Measurements from ENCODE around the gene CLEC16A. TPM values are rescaled to one million over a fixed set of nuclear protein-coding genes. Genes with fewer than 3 reads are reported as not detected.

CLEC16A gene
- total and polyA plus RNA-seq, 2 donors (not counting 1 experiment from before 2014, with no cell fraction given): 21.9 to 79.5 TPM

- Histone ChIP-seq H4K20me1 (ENCODE audit: control insufficient read depth, insufficient read depth, low read length, poor library complexity, severe bottlenecking) (no peaks in the 10 kb centered on the region), H3K36me3 (replicated peaks in 1 of 2; ENCODE audit: control extremely low read depth in 1 of 2, control insufficient read depth in 1 of 2, extremely low read depth in 1 of 2, insufficient read depth in 2 of 2, low read length in 1 of 2) (peaks cover 0 to 55% of the 10 kb centered on the region in 2 experiments), H3K4me2 (replicated peaks; ENCODE audit: low read depth, low read length, poor library complexity, severe bottlenecking) (no peak overlapping the region), H3K4me3 (ENCODE audit: control extremely low read depth in 1 of 5, extremely low read depth in 1 of 5, insufficient read depth in 1 of 5, low read depth in 2 of 5, low read length in 4 of 5) (no peak overlapping the region), H3K79me2 (ENCODE audit: control insufficient read depth, insufficient read depth, low read length) (peaks cover 4% of the 10 kb centered on the region), H2AFZ (ENCODE audit: insufficient read depth, low read depth, low read length, poor library complexity, severe bottlenecking) (no peak overlapping the region), H3K9ac (ENCODE audit: low read length) (no peak overlapping the region), H3K9me3 (ENCODE audit: control extremely low read depth in 1 of 3, control insufficient read depth in 2 of 3, insufficient read depth in 1 of 3, low read length in 2 of 3) (no peaks in the 10 kb centered on the region), H3K27me3 (replicated peaks in 1 of 4; ENCODE audit: control extremely low read depth in 1 of 4, control insufficient read depth in 3 of 4, insufficient read depth in 4 of 4, low read length in 3 of 4) (no peaks in the 10 kb centered on the region), H3K4me1 (ENCODE audit: control insufficient read depth in 2 of 2, insufficient read depth in 2 of 2, low read length in 2 of 2) (no peaks in the 10 kb centered on the region), H3K27ac (ENCODE audit: low read length in 2 of 2) (no peak overlapping the region)
- TF ChIP-seq EZH2 (IDR thresholded peaks at IDR 0.05; ENCODE audit: borderline replicate concordance, insufficient read depth, low read depth, low read length, poor library complexity, severe bottlenecking): no peak
- TF ChIP-seq, protein P1, sequence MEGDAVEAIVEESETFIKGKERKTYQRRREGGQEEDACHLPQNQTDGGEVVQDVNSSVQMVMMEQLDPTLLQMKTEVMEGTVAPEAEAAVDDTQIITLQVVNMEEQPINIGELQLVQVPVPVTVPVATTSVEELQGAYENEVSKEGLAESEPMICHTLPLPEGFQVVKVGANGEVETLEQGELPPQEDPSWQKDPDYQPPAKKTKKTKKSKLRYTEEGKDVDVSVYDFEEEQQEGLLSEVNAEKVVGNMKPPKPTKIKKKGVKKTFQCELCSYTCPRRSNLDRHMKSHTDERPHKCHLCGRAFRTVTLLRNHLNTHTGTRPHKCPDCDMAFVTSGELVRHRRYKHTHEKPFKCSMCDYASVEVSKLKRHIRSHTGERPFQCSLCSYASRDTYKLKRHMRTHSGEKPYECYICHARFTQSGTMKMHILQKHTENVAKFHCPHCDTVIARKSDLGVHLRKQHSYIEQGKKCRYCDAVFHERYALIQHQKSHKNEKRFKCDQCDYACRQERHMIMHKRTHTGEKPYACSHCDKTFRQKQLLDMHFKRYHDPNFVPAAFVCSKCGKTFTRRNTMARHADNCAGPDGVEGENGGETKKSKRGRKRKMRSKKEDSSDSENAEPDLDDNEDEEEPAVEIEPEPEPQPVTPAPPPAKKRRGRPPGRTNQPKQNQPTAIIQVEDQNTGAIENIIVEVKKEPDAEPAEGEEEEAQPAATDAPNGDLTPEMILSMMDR (IDR thresholded peaks at IDR 0.05): no peak
- intact Hi-C loops (cut with micrococcal nuclease): no loop called here
- POLR2A ChIA-PET: no interaction called here
- ATAC-seq (ENCODE audit: low read depth) (no peak), DNase-seq (no peak)
- Mint-ChIP-seq H3K9me3 (ENCODE audit: insufficient read depth) (no peaks in the 10 kb centered on the region), H3K4me3 (no peak overlapping the region), H3K27ac (no peak overlapping the region), H3K4me1 (no peaks in the 10 kb centered on the region), H3K27me3 (no peaks in the 10 kb centered on the region)
- CTCF ChIA-PET: interaction anchor here (1.7 kb wide), 1 partner anchor 28 kb away, joined by 6 read pairs; no protein-coding TSS in a partner anchor
- no CpG with 5 or more reads among the region's 3 CpGs for WGBS (ENCODE audit: insufficient coverage)
Observed at GRCh38 chr16:10999300-10999699, 54.9 kb downstream of the CLEC16A start.

DNA sequence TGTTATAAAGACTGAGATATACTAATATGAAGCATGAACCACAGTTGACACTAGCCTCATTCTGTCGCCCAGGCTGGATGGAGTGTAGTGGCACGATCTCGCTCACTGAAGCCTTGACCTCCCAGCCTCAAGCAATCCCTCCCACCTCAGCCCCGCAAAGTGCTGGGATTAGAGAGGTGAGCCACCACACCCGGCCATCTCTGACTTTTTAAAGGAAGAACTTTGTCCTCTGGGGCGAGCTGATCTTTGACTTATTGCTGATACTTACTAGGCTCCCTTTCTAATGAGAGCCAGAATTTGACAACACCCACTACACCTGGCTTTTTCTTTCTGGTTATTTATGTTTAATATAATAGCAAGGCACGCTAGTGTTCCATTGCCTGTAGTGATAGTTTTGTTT is 57.2 kb downstream of the CLEC16A start:
- ChIA-PET CTCF (no interaction called here), POLR2A (interaction anchor here (0.6 kb wide), 1 partner anchor 94 kb away, joined by 3 read pairs; no protein-coding TSS in a partner anchor)
- peaks cover 0 to 51% of the 10 kb centered on the region in 2 experiments for H3K36me3 ChIP-seq (replicated peaks in 1 of 2; ENCODE audit: control extremely low read depth in 1 of 2, control insufficient read depth in 1 of 2, extremely low read depth in 1 of 2, insufficient read depth in 2 of 2, low read length in 1 of 2)
- H3K9ac ChIP-seq (ENCODE audit: low read length): no peak overlapping the region
- no peaks in the 10 kb centered on the region for H3K79me2 ChIP-seq (ENCODE audit: control insufficient read depth, insufficient read depth, low read length)
- H3K27me3 Mint-ChIP-seq: no peaks in the 10 kb centered on the region
- TF ChIP-seq EZH2 (IDR thresholded peaks at IDR 0.05; ENCODE audit: borderline replicate concordance, insufficient read depth, low read depth, low read length, poor library complexity, severe bottlenecking): no peak
- TF ChIP-seq, protein P1 (IDR thresholded peaks at IDR 0.05): no peak
- no peaks in the 10 kb centered on the region for H3K9me3 Mint-ChIP-seq (ENCODE audit: insufficient read depth)
- intact Hi-C loops (cut with micrococcal nuclease): no loop called here
- WGBS (ENCODE audit: insufficient coverage): 100% methylated on average over 3 of the region's 7 CpGs
- H3K4me3 Mint-ChIP-seq: no peak overlapping the region
- ATAC-seq (ENCODE audit: low read depth): no peak
- H2AFZ ChIP-seq (ENCODE audit: insufficient read depth, low read depth, low read length, poor library complexity, severe bottlenecking): no peak overlapping the region
- no peaks in the 10 kb centered on the region for H3K4me1 Mint-ChIP-seq
- H3K4me2 ChIP-seq (replicated peaks; ENCODE audit: low read depth, low read length, poor library complexity, severe bottlenecking): no peak overlapping the region
- no peaks in the 10 kb centered on the region for H3K9me3 ChIP-seq (ENCODE audit: control extremely low read depth in 1 of 3, control insufficient read depth in 2 of 3, insufficient read depth in 1 of 3, low read length in 2 of 3)
- H3K27ac ChIP-seq (ENCODE audit: low read length in 2 of 2): no peak overlapping the region
- no peak for DNase-seq
- no peaks in the 10 kb centered on the region for H3K27me3 ChIP-seq (replicated peaks in 1 of 4; ENCODE audit: control extremely low read depth in 1 of 4, control insufficient read depth in 3 of 4, insufficient read depth in 4 of 4, low read length in 3 of 4)
- H3K4me3 ChIP-seq (ENCODE audit: control extremely low read depth in 1 of 5, extremely low read depth in 1 of 5, insufficient read depth in 1 of 5, low read depth in 2 of 5, low read length in 4 of 5): no peak overlapping the region
- no peaks in the 10 kb centered on the region for H3K4me1 ChIP-seq (ENCODE audit: control insufficient read depth in 2 of 2, insufficient read depth in 2 of 2, low read length in 2 of 2)
- no peak overlapping the region for H3K27ac Mint-ChIP-seq
- no peaks in the 10 kb centered on the region for H4K20me1 ChIP-seq (ENCODE audit: control insufficient read depth, insufficient read depth, low read length, poor library complexity, severe bottlenecking)
